ENCODE results near the gene DBF4. TPM values are rescaled to one million over a fixed set of nuclear protein-coding genes. Genes with fewer than 3 reads are reported as not detected.
"Not testable (repeated sequence)": the region's sequence is repeated elsewhere in the genome, so short reads cannot be mapped to it uniquely, and the experiment has no call there.

The DBF4 gene
- total RNA-seq, 1 donor from 2014 or later: 8.3 TPM

DNA sequence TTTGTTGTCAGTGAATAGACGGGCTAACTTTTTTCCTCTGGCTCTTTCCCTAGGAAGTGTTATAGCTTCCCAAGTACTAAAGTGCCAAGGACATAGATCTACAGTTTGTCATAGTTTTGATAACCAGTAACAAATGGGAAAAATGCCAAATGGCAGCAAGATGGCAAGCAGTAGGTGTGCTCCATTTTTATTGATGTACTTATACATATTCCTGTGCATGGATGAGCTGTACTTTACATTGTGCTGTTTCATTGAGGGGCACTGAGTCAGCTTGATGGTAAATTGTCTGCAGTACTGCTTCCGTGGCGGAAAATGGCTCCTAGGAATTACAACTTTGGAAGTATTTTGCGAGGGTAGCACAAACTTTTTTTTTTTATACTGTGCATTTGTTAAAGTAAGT, 64.8 kb downstream of the DBF4 start:
- H3K27me3 ChIP-seq: no peaks in the 10 kb centered on the region
- no peak overlapping the region for H3K27ac ChIP-seq
- TF ChIP-seq POLR2AphosphoS5 (IDR thresholded peaks at IDR 0.05; ENCODE audit: insufficient read depth in 1 of 2, low read depth in 1 of 2): no peak
- TF ChIP-seq, protein P1, sequence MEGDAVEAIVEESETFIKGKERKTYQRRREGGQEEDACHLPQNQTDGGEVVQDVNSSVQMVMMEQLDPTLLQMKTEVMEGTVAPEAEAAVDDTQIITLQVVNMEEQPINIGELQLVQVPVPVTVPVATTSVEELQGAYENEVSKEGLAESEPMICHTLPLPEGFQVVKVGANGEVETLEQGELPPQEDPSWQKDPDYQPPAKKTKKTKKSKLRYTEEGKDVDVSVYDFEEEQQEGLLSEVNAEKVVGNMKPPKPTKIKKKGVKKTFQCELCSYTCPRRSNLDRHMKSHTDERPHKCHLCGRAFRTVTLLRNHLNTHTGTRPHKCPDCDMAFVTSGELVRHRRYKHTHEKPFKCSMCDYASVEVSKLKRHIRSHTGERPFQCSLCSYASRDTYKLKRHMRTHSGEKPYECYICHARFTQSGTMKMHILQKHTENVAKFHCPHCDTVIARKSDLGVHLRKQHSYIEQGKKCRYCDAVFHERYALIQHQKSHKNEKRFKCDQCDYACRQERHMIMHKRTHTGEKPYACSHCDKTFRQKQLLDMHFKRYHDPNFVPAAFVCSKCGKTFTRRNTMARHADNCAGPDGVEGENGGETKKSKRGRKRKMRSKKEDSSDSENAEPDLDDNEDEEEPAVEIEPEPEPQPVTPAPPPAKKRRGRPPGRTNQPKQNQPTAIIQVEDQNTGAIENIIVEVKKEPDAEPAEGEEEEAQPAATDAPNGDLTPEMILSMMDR (IDR thresholded peaks at IDR 0.05): no peak
- no peak for TF ChIP-seq POLR2A (IDR thresholded peaks at IDR 0.05)
- no peaks in the 10 kb centered on the region for H3K9me3 ChIP-seq
- intact Hi-C loops (cut with DNase I): no loop called here
- no peaks in the 10 kb centered on the region for H3K4me1 ChIP-seq
- no peaks in the 10 kb centered on the region for H3K36me3 ChIP-seq
- DNase-seq (ENCODE audit: extremely low spot score in 2 of 2): no peak
- no peak overlapping the region for H3K4me3 ChIP-seq

DNA sequence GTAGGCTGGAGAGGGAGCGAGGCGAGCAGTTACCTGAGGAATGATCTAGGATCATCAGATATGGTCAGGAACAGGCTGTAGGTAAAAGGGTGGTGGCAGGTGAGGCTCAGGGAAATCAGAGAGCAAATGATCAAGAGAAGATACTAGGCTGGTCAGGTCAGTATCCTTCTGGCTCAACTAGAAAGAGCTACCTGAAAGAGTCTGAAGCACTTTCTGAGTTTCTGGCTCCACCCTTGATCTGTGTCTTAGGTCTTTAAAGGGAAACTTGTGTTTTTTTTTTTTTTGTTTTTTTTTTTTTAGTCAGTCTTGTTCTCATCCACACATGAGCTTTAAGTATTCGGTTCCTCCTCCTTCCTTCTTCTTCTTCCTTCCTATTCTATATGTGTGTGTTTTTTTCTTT, 68.3 kb downstream of the DBF4 start:
- DNase-seq (ENCODE audit: extremely low spot score in 2 of 2): no peak
- Histone ChIP-seq H3K36me3 (no peaks in the 10 kb centered on the region), H3K27me3 (no peaks in the 10 kb centered on the region), H3K4me1 (no peaks in the 10 kb centered on the region), H3K9me3 (no peaks in the 10 kb centered on the region), H3K27ac (no peak overlapping the region), H3K4me3 (no peak overlapping the region)
- TF ChIP-seq POLR2AphosphoS5 (IDR thresholded peaks at IDR 0.05; ENCODE audit: insufficient read depth in 1 of 2, low read depth in 1 of 2) (no peak), POLR2A (IDR thresholded peaks at IDR 0.05) (no peak)
- intact Hi-C loops (cut with DNase I): no loop called here

DNA sequence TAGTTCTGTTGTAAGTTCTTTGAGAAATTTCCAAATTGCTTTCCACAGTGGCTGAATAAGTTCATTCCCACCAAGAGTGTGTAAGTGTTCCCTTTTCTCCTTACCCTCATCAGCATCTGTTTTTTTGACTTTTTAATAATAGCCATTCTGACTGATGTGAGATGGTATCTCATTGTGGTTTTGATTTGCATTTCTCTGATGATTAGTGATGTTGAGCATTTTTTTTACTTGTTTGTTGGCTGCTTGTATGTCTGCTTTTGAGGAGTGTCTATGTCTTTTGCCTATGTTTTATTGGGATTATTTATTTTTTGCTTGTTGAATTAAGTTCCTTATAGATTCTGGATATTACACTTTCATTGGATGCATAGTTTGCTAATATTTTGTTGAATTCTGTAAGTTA, 69.6 kb downstream of the DBF4 start:
- H3K27me3 ChIP-seq; H3K36me3 ChIP-seq; H3K4me1 ChIP-seq; H3K27ac ChIP-seq; DNase-seq (ENCODE audit: extremely low spot score in 2 of 2); H3K4me3 ChIP-seq; H3K9me3 ChIP-seq; intact Hi-C loops (cut with DNase I): not testable (repeated sequence)

DNA sequence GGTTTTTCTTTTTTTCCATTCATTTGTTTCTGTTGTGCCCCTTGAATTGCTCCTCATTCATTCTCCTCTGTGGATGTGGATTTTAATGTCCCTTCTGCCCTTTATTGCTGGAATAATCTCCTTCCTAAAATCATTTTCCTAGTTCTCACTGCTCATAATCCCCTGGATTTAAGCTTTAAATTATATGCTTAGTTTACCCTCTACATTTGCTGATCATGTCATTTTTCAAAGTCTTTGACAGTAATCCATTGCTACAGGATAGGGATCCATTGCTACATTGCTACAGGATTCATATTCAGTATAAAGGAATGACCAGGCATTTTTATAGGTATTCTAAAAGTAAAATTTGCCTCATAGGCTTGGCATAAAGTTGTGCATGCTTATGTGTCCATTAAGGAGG, 72.1 kb downstream of the DBF4 start:
- TF ChIP-seq POLR2A (IDR thresholded peaks at IDR 0.05): no peak
- TF ChIP-seq, protein P1 (IDR thresholded peaks at IDR 0.05): no peak
- TF ChIP-seq POLR2AphosphoS5 (IDR thresholded peaks at IDR 0.05; ENCODE audit: insufficient read depth in 1 of 2, low read depth in 1 of 2): no peak
- Histone ChIP-seq H3K27me3 (no peaks in the 10 kb centered on the region), H3K36me3 (no peaks in the 10 kb centered on the region), H3K9me3 (no peaks in the 10 kb centered on the region), H3K4me3 (no peak overlapping the region), H3K4me1 (no peaks in the 10 kb centered on the region), H3K27ac (no peak overlapping the region)
- no peak for DNase-seq (ENCODE audit: extremely low spot score in 2 of 2)
- intact Hi-C loops (cut with DNase I): no loop called here

Other genes starting within 250 kb of the DBF4 start
- 3.9 TPM for gene RUNDC3B, start 248.1 kb upstream of the DBF4 start, total RNA-seq
- gene SLC25A40, start 133 bp upstream of the DBF4 start, total RNA-seq: 30.0 TPM
- gene ADAM22, start 57.8 kb downstream of the DBF4 start, total RNA-seq: 6.1 TPM